RWPE2 (cell line): ENCODE data around the gene RHOBTB3.
A peak's percentile ranks its signal among the peaks of the same experiment; 100 is the strongest.

Experiments used
- ATAC-seq: fragments of 200-7000 bp; cut with Tn5 transposase; 3 replicates; pipeline ENCODE4 v1.9.1; 2021; ENCODE audit warnings: low read depth
- DNase-seq: peaks from one replicate; pipeline ENCODE4 v3.0.0-alpha.2; 2020; ENCODE audit warnings: low spot score
- H3K27ac ChIP-seq: fragments of 450-650 bp; 2 replicates; pipeline ENCODE4 v1.5.1; 2017; ENCODE audit warnings: mild to moderate bottlenecking; ENCODE audit not compliant: poor library complexity, severe bottlenecking
- H3K27me3 ChIP-seq: fragments of 250-450 bp; sonication (Bioruptor Pico); 2 replicates; pipeline ENCODE4 v1.5.1; 2021; ENCODE audit warnings: mild to moderate bottlenecking, moderate library complexity; ENCODE audit not compliant: insufficient read depth, poor library complexity, severe bottlenecking
- H3K36me3 ChIP-seq: fragments of 250-450 bp; sonication (Bioruptor Pico); 2 replicates; pipeline ENCODE4 v1.5.1; 2020; ENCODE audit warnings: low read depth, mild to moderate bottlenecking, moderate library complexity
- H3K4me1 ChIP-seq: fragments of 250-450 bp; sonication (Bioruptor Pico); 2 replicates; pipeline ENCODE4 v1.5.1; 2021; ENCODE audit warnings: mild to moderate bottlenecking, moderate library complexity; ENCODE audit not compliant: insufficient read depth, poor library complexity, severe bottlenecking
- H3K4me3 ChIP-seq: fragments of 250-450 bp; sonication (Bioruptor Pico); 2 replicates; pipeline ENCODE4 v1.5.1; 2021; ENCODE audit warnings: mild to moderate bottlenecking, moderate library complexity; ENCODE audit not compliant: severe bottlenecking
- H3K9me3 ChIP-seq: fragments of 250-450 bp; sonication (Bioruptor Pico); 2 replicates; pipeline ENCODE4 v1.5.1; 2021; ENCODE audit warnings: mild to moderate bottlenecking, moderate library complexity; ENCODE audit not compliant: severe bottlenecking
- CTCF ChIP-seq: fragments of 450-650 bp; IDR thresholded peaks from one replicate; pipeline ENCODE4 v1.5.1; 2017; ENCODE audit warnings: mild to moderate bottlenecking, moderate library complexity; ENCODE audit not compliant: poor library complexity, severe bottlenecking

RHOBTB3 gene

GRCh38 chr5:95778713-95779436 lies 47.7 kb downstream of the RHOBTB3 start:
- Histone ChIP-seq H3K4me3 (no peak overlapping the region), H3K27me3 (no peaks in the 10 kb centered on the region), H3K4me1 (peaks cover 7% of the 10 kb centered on the region), H3K36me3 (no peaks in the 10 kb centered on the region), H3K9me3 (no peaks in the 10 kb centered on the region), H3K27ac (no peak overlapping the region)
- DNase-seq (no peak), ATAC-seq (no peak)
- TF ChIP-seq CTCF = no peak

- Histone ChIP-seq H3K27me3 (no peaks in the 10 kb centered on the region), H3K9me3 (no peaks in the 10 kb centered on the region), H3K4me3 (no peak overlapping the region), H3K27ac (no peak overlapping the region), H3K4me1 (no peaks in the 10 kb centered on the region), H3K36me3 (no peaks in the 10 kb centered on the region)
- no peak for ATAC-seq
- DNase-seq = no peak
- TF ChIP-seq CTCF = no peak
Measured at GRCh38 chr5:95779611-95780010, 48.5 kb downstream of the RHOBTB3 start.

- Histone ChIP-seq H3K27ac (no peak overlapping the region), H3K4me3 (no peak overlapping the region), H3K36me3 (no peaks in the 10 kb centered on the region), H3K9me3 (no peaks in the 10 kb centered on the region), H3K4me1 (no peaks in the 10 kb centered on the region), H3K27me3 (no peaks in the 10 kb centered on the region)
- TF ChIP-seq CTCF = no peak
- no peak for ATAC-seq
- no peak for DNase-seq
Measured at GRCh38 chr5:95780597-95780996, 49.5 kb downstream of the RHOBTB3 start.

- no peak overlapping the region for H3K27ac ChIP-seq
- no peak for DNase-seq
- H3K4me1 ChIP-seq = no peaks in the 10 kb centered on the region
- H3K27me3 ChIP-seq = no peaks in the 10 kb centered on the region
- no peaks in the 10 kb centered on the region for H3K36me3 ChIP-seq
- H3K9me3 ChIP-seq = no peaks in the 10 kb centered on the region
- ATAC-seq = peak; percentile 98
- peak; percentile 99 for TF ChIP-seq CTCF
- no peak overlapping the region for H3K4me3 ChIP-seq
Measured at GRCh38 chr5:95781101-95781583, 50.0 kb downstream of the RHOBTB3 start.

GRCh38 chr5:95782181-95782580 lies 51.0 kb downstream of the RHOBTB3 start:
- H3K9me3 ChIP-seq = no peaks in the 10 kb centered on the region
- ATAC-seq = no peak
- H3K36me3 ChIP-seq = no peaks in the 10 kb centered on the region
- DNase-seq = no peak
- H3K27me3 ChIP-seq = no peaks in the 10 kb centered on the region
- no peak overlapping the region for H3K4me3 ChIP-seq
- TF ChIP-seq CTCF = no peak
- H3K4me1 ChIP-seq = no peaks in the 10 kb centered on the region
- no peak overlapping the region for H3K27ac ChIP-seq
